LHCN-M2 (cell line): ENCODE data around the gene PPP1R2B. TPM values are rescaled to one million over a fixed set of nuclear protein-coding genes. Genes with fewer than 3 reads are reported as not detected.

Experiments used
- DNase-seq: peaks from one replicate; pipeline ENCODE4 v3.0.0-alpha.2; 2012; ENCODE audit warnings: low read depth
- total RNA-seq: library from RNA; depleted of rRNA; stranded (reverse); fragments of >200 nt; gene quantifications from 2 replicates; pipeline ENCODE4 v1.2.3, GENCODE V29; 2014; rRNA removed

PPP1R2B gene
- total RNA-seq, 1 experiment from 2014 or later, result not detected

DNA sequence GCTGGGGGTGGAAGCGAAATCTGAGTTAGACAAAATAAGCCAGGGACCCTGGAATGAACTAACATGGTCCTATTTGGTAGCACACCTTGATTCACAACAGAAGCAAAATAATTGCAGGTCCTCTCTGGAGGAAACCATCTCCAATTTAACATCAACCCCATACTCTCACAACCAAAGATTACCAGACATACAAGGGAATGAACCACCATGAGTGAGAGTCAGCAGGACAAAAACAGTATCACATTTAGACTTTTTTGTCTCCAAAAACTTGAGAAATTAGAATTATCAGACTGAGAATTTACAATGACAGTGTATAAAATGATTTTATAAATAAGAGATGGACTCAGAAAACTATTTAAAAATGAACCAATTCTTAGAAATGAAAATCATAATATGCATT, 21.1 kb downstream of the PPP1R2B start:
- no peak for DNase-seq

DNA sequence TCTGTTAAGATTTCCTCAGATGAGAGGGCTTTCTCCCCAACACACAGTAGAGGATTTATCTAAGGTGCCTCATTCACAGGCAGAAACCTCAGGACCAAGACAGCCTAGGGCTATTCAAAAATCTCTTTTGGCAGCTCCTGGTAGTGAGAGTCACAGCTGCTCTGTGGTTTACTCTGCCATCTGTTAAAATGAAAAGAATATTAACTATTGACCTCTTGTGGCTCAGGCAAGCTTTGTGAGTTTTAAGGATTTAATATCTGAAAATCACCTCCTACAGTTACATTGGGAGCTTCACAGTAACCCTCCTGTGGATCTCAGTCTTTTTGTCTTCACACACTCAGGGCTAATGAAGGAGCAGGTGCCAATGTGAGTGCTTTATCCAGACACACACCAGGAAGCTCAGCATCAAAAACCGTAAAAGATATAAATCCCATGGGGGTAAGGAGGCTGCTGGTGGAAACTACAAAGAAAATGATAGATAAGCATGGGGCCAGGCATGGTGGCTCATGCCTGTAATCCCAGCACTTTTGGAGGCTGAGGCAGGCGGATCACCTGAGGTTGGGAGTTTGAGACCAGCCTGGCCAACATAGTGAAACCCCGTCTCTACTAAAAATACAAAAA, 29.7 kb downstream of the PPP1R2B start:
- DNase-seq, result no peak

DNA sequence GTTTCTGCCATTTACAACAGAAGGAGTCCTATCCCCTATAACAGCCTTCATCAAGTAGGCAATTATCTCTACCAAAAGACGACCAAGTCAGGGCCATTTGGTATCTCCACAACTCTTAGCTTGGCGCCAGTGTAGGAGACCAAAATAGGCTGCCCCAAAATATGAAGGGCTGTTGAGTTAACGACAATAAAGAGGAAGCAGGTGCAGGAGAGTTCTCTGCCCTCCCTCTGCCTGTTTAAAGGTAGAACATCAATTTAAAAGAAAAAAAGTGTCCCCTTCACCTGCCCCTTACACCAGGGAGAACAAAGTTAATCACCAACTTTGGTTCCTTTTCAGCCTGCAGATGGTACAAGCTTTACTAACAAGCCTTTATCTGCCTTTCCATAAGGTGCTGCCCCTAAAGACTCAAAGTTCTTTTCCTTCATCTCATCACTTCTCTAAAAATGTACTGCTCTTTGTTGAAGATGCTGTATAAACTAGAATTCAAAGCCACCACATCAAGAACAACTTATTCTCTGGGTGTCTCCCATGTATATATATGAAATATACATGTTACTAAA, 33.3 kb downstream of the PPP1R2B start:
- DNase-seq, result no peak

DNA sequence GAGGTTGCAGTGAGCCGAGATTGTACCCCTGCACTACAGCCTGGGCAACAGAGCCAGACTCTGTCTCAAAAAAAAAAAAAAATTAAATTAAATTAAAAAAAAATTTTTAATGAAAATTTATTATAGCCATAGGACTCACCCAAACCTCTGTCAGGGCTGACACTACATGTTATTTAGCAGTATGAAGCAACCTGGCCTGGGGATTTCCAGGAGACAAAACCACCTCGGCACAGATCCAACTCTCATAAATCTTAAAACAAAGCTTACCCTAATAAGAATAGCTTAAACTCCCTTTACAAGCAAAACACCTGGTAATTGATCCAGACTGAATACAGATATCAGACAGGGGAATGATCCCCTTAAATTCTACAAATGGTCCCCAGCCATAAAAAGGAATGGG, 38.4 kb downstream of the PPP1R2B start:
- DNase-seq, result no peak

DNA sequence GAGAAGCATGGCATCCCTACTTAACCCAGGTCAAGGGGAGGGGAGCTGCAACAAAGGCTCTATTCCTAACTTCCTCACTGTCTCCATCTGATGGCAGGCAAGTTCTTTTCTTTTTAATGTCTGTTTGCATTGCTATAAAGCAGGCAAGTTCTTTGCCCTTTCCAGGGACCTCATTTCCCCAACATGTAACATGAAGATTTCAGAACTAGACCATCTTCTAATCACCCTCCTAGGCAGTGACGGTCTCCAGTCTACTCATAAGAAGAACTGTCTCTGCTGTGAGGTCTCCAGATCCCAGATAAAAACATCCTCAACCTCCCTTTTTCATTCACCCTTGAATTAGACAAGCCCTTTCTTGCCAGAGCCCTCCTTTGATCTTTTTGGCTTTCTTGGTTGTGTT, 42.1 kb downstream of the PPP1R2B start:
- DNase-seq, result no peak

DNA sequence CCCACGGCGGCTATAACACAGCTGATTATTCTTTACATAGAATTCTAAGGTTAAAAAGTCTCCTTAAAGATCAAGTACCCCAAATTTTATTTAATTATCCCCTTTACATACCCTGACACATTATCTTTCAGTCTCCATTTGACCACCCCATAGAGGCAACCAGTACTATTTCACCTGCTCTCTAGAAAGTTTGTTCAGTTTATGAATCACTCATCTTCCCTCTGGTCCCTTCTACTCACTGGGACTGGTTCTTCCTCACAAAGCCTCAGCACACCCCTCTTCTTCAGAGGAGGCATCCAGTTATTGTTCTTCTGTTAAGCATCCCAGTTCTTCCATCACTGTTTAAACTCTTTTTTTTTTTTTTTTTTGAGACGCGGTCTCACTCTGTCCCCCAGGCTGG, 42.8 kb downstream of the PPP1R2B start:
- DNase-seq, result no peak

DNA sequence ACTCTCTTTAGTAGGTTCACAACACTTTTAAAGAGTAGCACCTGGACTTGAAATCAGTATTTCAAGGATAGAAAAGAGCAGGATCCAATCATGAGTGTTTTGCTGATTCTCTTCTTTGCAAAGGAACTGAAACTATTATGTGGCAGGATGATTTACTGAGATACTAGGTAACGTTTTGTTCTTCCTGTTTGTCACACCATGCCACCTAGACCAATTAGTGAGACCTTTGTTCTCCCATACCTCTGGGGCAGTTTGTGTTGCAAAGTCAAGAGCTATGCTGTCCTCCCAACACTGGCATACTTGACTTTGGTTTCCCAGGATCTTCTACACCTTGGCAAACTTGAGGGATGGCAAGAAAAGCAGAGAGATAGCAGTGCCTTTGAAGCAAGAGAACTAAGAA, 43.4 kb downstream of the PPP1R2B start:
- DNase-seq, result no peak

DNA sequence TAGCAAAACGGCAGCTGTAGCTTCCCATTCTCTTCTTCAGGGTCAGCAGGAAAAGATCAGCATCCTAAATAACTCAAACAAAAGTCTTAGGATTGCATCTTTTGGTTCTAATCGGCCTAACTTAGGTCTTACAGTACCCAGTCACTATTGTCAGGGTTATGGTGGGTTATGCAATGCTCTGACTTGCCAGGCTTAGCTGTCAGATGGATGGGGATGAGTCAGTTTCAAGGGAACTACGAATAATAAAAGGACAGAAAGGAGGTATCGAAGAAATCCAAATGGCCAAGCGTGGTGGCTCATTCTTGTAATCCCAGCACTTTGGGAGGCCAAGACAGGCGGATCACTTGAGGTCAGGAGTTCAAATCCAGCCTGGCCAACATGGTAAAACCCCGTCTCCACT, 46.5 kb downstream of the PPP1R2B start:
- DNase-seq, result no peak

Other genes starting within 250 kb of the PPP1R2B start
- not detected in 2 replicates for gene TIMD4, start 112.9 kb downstream of the PPP1R2B start, total RNA-seq
- not detected in 2 replicates for gene HAVCR1, start 208.8 kb downstream of the PPP1R2B start, total RNA-seq